GM12892 (cell line): ENCODE results near the gene ATP10D.

ENCODE experiments used
- POLR2A ChIP-seq: IDR thresholded peaks from 2 replicates; pipeline ENCODE4 v1.6.1; 2011; ENCODE audit warnings: low read depth, low read length, control low read depth
- POLR2AphosphoS5 ChIP-seq: IDR thresholded peaks from 2 replicates; pipeline ENCODE4 v1.6.1; 2011; ENCODE audit warnings: low read depth, low read length, control low read depth
- TAF1 ChIP-seq: IDR thresholded peaks from 2 replicates; pipeline ENCODE4 v1.6.1; 2011; ENCODE audit warnings: low read depth, mild to moderate bottlenecking, control low read depth, low read length, borderline replicate concordance

DNA sequence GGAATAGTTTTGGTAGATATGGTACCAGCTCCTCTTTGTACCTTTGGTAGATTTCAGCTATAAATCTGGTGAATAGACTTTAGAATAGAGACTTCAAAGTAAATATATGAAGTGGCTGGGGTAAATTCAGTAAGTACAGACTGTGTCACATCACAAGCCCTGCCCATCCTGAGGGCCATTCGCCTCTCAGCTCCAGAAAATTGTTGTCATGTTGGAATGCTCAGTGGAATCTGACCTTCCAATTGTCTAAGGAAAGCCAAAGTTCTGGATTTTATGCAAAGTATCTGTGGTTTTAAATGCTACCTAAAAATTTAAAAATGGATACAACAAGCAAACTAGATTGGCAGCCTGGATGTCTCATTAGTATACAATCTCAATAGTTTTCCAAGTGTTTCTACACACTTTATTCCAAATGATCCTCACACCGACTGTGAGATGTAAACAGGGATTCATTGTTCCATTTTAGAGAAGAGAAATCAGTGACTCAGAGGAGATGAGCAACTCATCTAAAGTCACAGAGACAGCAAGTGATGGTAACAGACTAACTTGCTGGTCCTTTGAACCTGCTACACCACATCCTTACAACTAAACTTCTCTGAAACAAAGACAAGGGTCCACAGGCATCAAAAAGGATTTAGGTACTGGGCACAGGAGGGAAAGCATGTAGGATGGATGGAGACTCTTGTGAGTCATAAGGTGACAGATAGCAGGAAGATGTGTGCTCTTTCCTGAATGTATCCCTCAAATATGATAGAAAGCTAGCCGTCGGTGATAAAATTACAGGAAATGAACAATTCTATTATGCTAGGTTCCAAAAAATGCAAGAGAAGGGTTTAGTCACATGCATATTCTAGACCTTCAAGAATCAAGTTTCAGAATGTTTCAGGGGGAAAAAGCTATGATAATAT lies 127.3 kb downstream of the ATP10D start:
- TF ChIP-seq POLR2A (no peak), POLR2AphosphoS5 (no peak), TAF1 (no peak)
